ENCODE results near the gene SFR1. TPM values are rescaled to one million over a fixed set of nuclear protein-coding genes. Genes with fewer than 3 reads are reported as not detected.
A peak's percentile ranks its signal among the peaks of the same experiment; 100 is the strongest.

The SFR1 gene
- total and polyA plus RNA-seq, 8 donors, result 0.58 to 13.1 (median 4.8) TPM

- 64 to 93% (median 92%) methylated on average over 4 of the region's 4 CpGs for WGBS, 5 donors
- H3K27ac ChIP-seq, result no peak overlapping the region
- H3K4me1 ChIP-seq, result peaks cover 7 to 16% (median 10%) of the 10 kb centered on the region in 4 donors
- no peak overlapping the region for H3K4me3 ChIP-seq
- intact Hi-C loops (cut with DNase I; ENCODE audit: low total_unique reads), result no loop called here
- H3K27me3 ChIP-seq, result no peaks in the 10 kb centered on the region
- H3K9me3 ChIP-seq, result no peaks in the 10 kb centered on the region
- H3K36me3 ChIP-seq, result no peaks in the 10 kb centered on the region
- DNase-seq, result peak in 1 of 2 donors; percentile 37
- TF ChIP-seq EP300 (IDR thresholded peaks at IDR 0.05) (no peak), POLR2AphosphoS5 (IDR thresholded peaks at IDR 0.05) (peak in 1 of 3 donors; percentile 11)
Observed at GRCh38 chr10:104117839-104118323, 4.1 kb upstream of the SFR1 start.

DNA sequence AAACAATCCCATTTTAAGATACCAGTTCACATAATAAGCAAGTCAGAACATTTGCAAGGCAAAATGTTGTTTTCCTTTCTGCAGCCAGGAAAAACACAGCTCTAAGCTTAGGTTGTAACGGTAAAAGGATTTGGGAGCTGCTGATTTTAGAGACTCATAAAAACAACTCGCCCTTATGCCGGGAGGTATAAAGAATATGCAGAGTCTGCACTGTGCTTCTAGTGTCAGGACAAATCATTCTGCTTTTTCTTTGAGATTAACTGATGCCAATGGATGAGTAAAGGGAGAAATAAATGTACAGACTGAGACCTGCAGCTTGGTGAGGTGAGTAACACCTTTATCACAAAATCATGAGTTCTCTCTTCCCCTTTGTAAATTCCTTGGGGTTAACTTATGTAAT lies 2.0 kb upstream of the SFR1 start:
- 55 to 66% (median 58%) methylated on average over 3 of the region's 3 CpGs for WGBS, 5 donors
- TF ChIP-seq POLR2A (IDR thresholded peaks at IDR 0.05) (no peak), CTCF (IDR thresholded peaks at IDR 0.05) (no peak), EP300 (IDR thresholded peaks at IDR 0.05) (no peak), POLR2AphosphoS5 (IDR thresholded peaks at IDR 0.05) (no peak)

GRCh38 chr10:104120512-104120902 lies 1.5 kb upstream of the SFR1 start:
- WGBS, 5 donors, result 11 to 35% (median 25%) methylated on average over 2 of the region's 2 CpGs

More for the DNA sequence above, 2.0 kb upstream of the SFR1 start:
- Histone ChIP-seq H3K9me3 (no peaks in the 10 kb centered on the region), H3K4me1 (peaks cover 7 to 23% (median 12%) of the 10 kb centered on the region in 4 donors), H3K4me3 (no peak overlapping the region), H3K27ac (peak overlapping the region in 4 of 5 donors; percentile 98 to 100 (median 98)), H3K36me3 (no peaks in the 10 kb centered on the region), H3K27me3 (no peaks in the 10 kb centered on the region)
- intact Hi-C loops (cut with DNase I; ENCODE audit: low total_unique reads), result no loop called here
- peak in 1 of 2 donors; percentile 8 for DNase-seq

DNA sequence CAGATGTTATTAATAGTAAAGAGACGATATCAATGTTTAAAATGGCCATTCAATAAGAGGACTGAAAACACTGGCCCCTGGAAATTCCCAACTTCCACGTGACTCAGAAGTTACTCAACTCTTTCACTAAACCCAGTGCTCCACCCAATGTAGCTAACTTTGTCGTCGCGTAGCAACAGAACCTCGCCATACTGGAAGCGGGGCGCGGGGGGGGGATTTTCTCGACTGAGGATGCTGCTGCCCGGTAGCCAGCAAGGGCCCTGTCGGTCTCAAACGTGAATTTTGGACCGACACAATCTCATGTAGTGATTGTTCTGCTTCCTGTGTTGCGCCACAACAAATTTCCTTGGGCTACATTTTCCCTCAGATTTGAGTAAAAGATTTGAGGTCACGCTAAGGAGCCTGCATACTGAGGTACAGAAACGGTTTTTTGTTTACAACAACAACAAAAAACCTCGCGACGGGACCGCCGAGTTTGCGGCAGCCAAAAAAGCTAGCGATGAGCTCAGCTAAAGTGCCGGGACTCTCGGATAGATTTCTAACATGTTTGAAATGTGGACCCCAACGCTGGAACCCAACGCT lies 977 bp upstream of the SFR1 start:
- peak; percentile 46 to 72 (median 52) for TF ChIP-seq POLR2AphosphoS5 (IDR thresholded peaks at IDR 0.05)
- TF ChIP-seq EP300 (IDR thresholded peaks at IDR 0.05), result no peak
- WGBS, 5 donors, result 0% methylated on average over 24 to 28 of the region's 28 CpGs
- intact Hi-C loops (cut with DNase I; ENCODE audit: low total_unique reads), result no loop called here

More at GRCh38 chr10:104120512-104120902, 1.5 kb upstream of the SFR1 start:
- Histone ChIP-seq H3K27me3 (no peaks in the 10 kb centered on the region), H3K27ac (peak overlapping the region; percentile 52 to 100 (median 98)), H3K4me3 (peak overlapping the region; percentile 67 to 80 (median 76)), H3K9me3 (no peaks in the 10 kb centered on the region), H3K4me1 (peaks cover 7 to 23% (median 12%) of the 10 kb centered on the region in 4 donors), H3K36me3 (peaks cover 0 to 4% (median 2%) of the 10 kb centered on the region in 4 donors)
- DNase-seq, result no peak
- intact Hi-C loops (cut with DNase I; ENCODE audit: low total_unique reads), result no loop called here
- no peak for TF ChIP-seq POLR2AphosphoS5 (IDR thresholded peaks at IDR 0.05)
- no peak for TF ChIP-seq EP300 (IDR thresholded peaks at IDR 0.05)
- no peak for TF ChIP-seq CTCF (IDR thresholded peaks at IDR 0.05)
- TF ChIP-seq POLR2A (IDR thresholded peaks at IDR 0.05), result no peak

DNA sequence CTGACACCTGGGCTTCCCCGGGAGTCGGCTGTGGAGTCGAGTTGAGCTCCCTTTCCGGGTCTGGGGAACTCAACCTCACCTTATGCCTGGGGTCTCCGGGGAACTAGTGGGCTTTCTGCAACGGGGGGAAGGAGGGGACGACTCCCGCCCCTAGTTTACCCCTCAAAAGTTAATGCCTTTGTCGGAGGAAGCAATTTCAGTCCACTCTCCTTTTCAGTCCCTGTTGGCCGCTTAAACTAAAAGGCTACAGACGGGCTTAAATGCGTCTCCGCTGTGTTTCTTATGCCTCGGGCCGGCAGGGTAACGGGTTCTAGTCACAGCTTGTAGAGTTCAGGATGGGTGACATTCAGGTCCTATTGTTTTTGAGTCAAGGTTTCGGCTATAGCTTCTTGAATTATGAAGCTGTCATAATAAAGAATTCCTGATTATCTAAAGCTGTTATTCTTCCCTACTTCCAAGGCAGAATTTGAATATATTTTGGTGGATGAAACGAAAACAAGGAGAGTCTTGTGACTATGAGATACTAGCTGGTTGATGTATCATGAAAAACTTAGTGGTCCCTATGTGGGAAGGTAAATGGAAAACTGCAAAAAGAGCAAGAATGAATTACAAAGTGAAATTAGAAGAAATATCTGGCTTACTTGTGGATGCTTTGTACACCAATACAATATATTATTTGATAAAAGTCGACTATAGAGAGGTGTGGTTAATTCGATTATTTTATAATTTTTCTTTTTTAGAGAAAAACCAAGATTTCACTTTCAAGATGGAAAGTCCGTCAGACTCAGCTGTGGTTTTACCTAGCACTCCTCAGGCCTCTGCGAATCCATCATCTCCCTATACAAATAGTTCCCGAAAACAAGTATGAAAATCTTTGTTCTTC lies 495 bp downstream of the SFR1 start:
- peak overlapping the region; percentile 86 to 100 (median 98) for H3K27ac ChIP-seq
- WGBS, 5 donors, result 16 to 18% (median 17%) methylated on average over 23 of the region's 23 CpGs
- DNase-seq, result no peak
- TF ChIP-seq CTCF (IDR thresholded peaks at IDR 0.05) (no peak), POLR2A (IDR thresholded peaks at IDR 0.05) (peak in 1 of 4 donors; percentile 40)
- peaks cover 7 to 23% (median 12%) of the 10 kb centered on the region in 4 donors for H3K4me1 ChIP-seq
- H3K36me3 ChIP-seq, result peaks cover 6 to 10% (median 7%) of the 10 kb centered on the region in 4 donors
- H3K27me3 ChIP-seq, result no peaks in the 10 kb centered on the region
- no peaks in the 10 kb centered on the region for H3K9me3 ChIP-seq
- intact Hi-C loops (cut with DNase I; ENCODE audit: low total_unique reads), result no loop called here
- H3K4me3 ChIP-seq, result peak overlapping the region; percentile 67 to 80 (median 76)

More for the DNA sequence above, 977 bp upstream of the SFR1 start:
- Histone ChIP-seq H3K9me3 (no peaks in the 10 kb centered on the region), H3K27me3 (no peaks in the 10 kb centered on the region), H3K36me3 (peaks cover 4 to 7% (median 6%) of the 10 kb centered on the region in 4 donors), H3K27ac (peak overlapping the region; percentile 97 to 100 (median 98)), H3K4me1 (peaks cover 7 to 23% (median 12%) of the 10 kb centered on the region in 4 donors), H3K4me3 (peak overlapping the region; percentile 67 to 80 (median 76))
- peak; percentile 88 to 97 for DNase-seq
